SU-DHL-6 (cell line): ENCODE measurements around the gene ERG.

Experiments used
- H2AFZ ChIP-seq: fragments of 200-600 bp; sonication (generic); 2 replicates; pipeline ENCODE4 v1.6.1; 2014; ENCODE audit warnings: low read depth, mild to moderate bottlenecking, moderate library complexity, mixed read lengths, antibody characterized with exemption, low read length; ENCODE audit not compliant: severe bottlenecking
- H3F3A ChIP-seq: fragments of 200-600 bp; shearing (Covaris generic); 2 replicates; pipeline ENCODE4 v1.6.0; 2016; ENCODE audit warnings: antibody characterized with exemption, mild to moderate bottlenecking; ENCODE audit not compliant: insufficient read depth
- H3K27ac ChIP-seq: fragments of 200-600 bp; sonication (generic); 2 replicates; pipeline ENCODE4 v1.5.1; 2016; ENCODE audit warnings: low read depth, mild to moderate bottlenecking, low read length, moderate library complexity, mixed read lengths
- H3K27me3 ChIP-seq: fragments of 200-600 bp; sonication (generic), shearing (Covaris generic); 2 replicates; pipeline ENCODE4 v1.6.0; 2014; ENCODE audit warnings: mild to moderate bottlenecking, low read length
- H3K36me3 ChIP-seq: fragments of 200-600 bp; sonication (generic); 2 replicates; pipeline ENCODE4 v1.6.1; 2014; ENCODE audit warnings: mild to moderate bottlenecking, low read length, mixed read lengths
- H3K4me2 ChIP-seq: fragments of 300-600, 200-600 bp; shearing (Covaris generic), sonication (generic); 2 replicates; pipeline ENCODE4 v1.6.0; 2014; ENCODE audit warnings: low read length, low read depth, mild to moderate bottlenecking; ENCODE audit not compliant: poor library complexity, severe bottlenecking
- H3K4me3 ChIP-seq: fragments of 200-600 bp; sonication (generic); 2 replicates; pipeline ENCODE4 v1.5.1; 2014; ENCODE audit warnings: antibody characterized with exemption, low read length, mild to moderate bottlenecking, mixed read lengths; ENCODE audit not compliant: insufficient read depth, poor library complexity, severe bottlenecking
- H3K79me2 ChIP-seq: fragments of 200-600 bp; sonication (generic); 2 replicates; pipeline ENCODE4 v1.6.1; 2014; ENCODE audit warnings: mild to moderate bottlenecking, low read length, moderate library complexity; ENCODE audit not compliant: insufficient read depth
- H3K9ac ChIP-seq: fragments of 200-600 bp; sonication (generic); 2 replicates; pipeline ENCODE4 v1.7.0; 2014; ENCODE audit warnings: mild to moderate bottlenecking, low read length
- H3K9me2 ChIP-seq: fragments of 200-600 bp; sonication (generic); replicated peaks from 2 replicates; pipeline ENCODE4 v1.6.1; 2014; ENCODE audit warnings: low read length; ENCODE audit not compliant: insufficient read depth
- H3K9me3 ChIP-seq: fragments of 200-600 bp; sonication (generic); 2 replicates; pipeline ENCODE4 v1.6.1; 2014; ENCODE audit warnings: low read length, mixed read lengths; ENCODE audit not compliant: insufficient read depth
- H4K20me1 ChIP-seq: fragments of 200-600 bp; sonication (generic); 2 replicates; pipeline ENCODE4 v1.6.1; 2014; ENCODE audit warnings: low read depth, mild to moderate bottlenecking, antibody characterized with exemption, low read length, moderate library complexity, mixed read lengths
- EZH2phosphoT487 ChIP-seq: fragments of 200-600 bp; sonication (generic), shearing (Covaris generic); conservative IDR thresholded peaks from 2 replicates; pipeline ENCODE4 v1.6.1; 2018; ENCODE audit warnings: mild to moderate bottlenecking, antibody characterized with exemption, low read length, moderate library complexity, mixed read lengths
- TF ChIP-seq, protein P1 (sequence below): fragments of 200-600 bp; sonication (generic); IDR thresholded peaks from one replicate; pipeline ENCODE4 v1.5.1; 2017; ENCODE audit warnings: antibody characterized with exemption, mild to moderate bottlenecking, low read length, moderate library complexity; ENCODE audit not compliant: insufficient read depth, poor library complexity, severe bottlenecking

ERG gene

DNA sequence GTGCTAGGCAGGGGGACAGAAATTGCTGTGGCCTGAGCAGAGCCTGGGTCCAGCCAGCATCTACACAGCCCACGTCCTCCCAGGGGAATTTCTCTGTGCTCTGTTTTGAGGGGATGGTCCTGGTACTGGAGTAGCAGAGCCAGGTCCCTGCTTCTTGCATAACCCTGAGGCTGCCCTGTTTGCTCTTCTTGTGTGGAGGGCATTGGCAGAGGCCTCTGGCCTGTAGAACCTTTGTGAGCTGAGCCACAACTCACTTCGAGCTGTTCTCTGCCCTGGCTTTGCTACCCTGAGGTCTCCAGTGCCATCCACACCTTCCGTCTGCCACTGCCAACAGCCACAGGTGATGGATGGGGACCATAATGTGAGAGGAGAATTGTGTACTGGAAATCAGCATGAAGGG, 139.6 kb downstream of the ERG start:
- Histone ChIP-seq H3K36me3 (no peaks in the 10 kb centered on the region), H3F3A (no peaks in the 10 kb centered on the region), H3K4me3 (no peak overlapping the region), H3K27ac (no peak overlapping the region), H3K4me2 (no peak overlapping the region), H3K79me2 (no peaks in the 10 kb centered on the region), H3K9me2 (0 out of 2 replicates have a peak, but pooled peaks cover 5% of the 10 kb centered on the region), H4K20me1 (no peaks in the 10 kb centered on the region), H2AFZ (no peak overlapping the region), H3K27me3 (no peaks in the 10 kb centered on the region), H3K9ac (no peak overlapping the region), H3K9me3 (no peaks in the 10 kb centered on the region)
- TF ChIP-seq, protein P1, sequence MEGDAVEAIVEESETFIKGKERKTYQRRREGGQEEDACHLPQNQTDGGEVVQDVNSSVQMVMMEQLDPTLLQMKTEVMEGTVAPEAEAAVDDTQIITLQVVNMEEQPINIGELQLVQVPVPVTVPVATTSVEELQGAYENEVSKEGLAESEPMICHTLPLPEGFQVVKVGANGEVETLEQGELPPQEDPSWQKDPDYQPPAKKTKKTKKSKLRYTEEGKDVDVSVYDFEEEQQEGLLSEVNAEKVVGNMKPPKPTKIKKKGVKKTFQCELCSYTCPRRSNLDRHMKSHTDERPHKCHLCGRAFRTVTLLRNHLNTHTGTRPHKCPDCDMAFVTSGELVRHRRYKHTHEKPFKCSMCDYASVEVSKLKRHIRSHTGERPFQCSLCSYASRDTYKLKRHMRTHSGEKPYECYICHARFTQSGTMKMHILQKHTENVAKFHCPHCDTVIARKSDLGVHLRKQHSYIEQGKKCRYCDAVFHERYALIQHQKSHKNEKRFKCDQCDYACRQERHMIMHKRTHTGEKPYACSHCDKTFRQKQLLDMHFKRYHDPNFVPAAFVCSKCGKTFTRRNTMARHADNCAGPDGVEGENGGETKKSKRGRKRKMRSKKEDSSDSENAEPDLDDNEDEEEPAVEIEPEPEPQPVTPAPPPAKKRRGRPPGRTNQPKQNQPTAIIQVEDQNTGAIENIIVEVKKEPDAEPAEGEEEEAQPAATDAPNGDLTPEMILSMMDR: no peak
- no peak for TF ChIP-seq EZH2phosphoT487

DNA sequence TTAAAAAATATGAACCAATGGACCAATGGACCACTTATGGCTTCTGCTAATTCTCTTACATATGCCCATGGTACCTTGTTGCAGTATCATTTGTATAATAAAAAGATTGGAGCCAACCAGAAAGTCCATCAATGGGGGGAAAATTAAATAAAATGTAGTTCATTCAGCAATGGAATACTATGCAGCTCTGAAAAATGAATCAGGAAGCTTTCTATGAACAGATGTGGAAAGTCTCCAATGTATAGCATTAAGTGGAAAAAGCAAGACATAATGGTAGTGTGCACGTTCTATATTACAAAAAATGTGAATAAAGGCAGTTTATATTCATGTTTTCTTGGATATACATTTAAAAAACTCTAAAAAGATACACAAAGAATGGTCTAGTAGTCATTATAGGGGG, 140.2 kb downstream of the ERG start:
- H3F3A ChIP-seq: no peaks in the 10 kb centered on the region
- no peaks in the 10 kb centered on the region for H4K20me1 ChIP-seq
- no peaks in the 10 kb centered on the region for H3K27me3 ChIP-seq
- H3K36me3 ChIP-seq: no peaks in the 10 kb centered on the region
- H3K9me3 ChIP-seq: no peaks in the 10 kb centered on the region
- no peak overlapping the region for H3K4me3 ChIP-seq
- no peak overlapping the region for H3K9ac ChIP-seq
- H3K79me2 ChIP-seq: no peaks in the 10 kb centered on the region
- no peak overlapping the region for H2AFZ ChIP-seq
- no peak overlapping the region for H3K4me2 ChIP-seq
- H3K27ac ChIP-seq: no peak overlapping the region
- TF ChIP-seq EZH2phosphoT487: no peak
- TF ChIP-seq, protein P1: no peak
- H3K9me2 ChIP-seq: no peaks in the 10 kb centered on the region

DNA sequence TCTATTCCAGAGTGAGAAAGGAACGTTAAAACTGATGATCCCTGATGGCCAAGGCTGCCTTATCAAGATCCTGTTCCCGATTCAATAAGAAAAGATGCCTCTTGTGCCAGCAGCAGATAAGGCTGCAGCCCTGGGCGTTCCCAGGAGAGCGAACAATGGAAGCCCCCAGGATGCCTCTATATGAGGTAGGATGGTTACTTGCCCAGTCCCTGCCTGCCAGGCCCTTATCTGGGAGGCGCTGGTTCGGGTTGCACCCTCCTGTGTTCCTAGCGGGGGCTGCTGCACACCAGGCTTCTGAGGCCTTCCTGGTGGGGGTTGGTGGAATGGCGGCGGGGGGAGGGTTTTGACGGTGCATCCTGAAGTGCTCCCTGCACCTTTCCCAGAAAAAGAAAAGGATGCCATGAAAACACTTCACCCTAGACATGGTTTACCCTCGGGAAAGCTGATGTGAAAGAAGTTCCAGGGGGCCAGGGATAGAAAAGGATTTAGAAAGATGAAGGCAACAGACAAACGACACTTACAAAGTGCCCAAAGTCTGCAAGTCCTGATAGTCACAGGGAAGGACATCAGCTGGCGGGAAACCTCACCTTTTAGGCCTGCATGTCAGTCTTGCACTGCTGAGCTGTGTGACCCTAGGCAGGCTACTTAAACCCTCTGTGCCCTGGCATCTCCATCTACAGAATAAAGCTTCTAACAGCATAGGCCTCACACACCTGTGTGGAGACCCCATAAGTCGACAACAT, 141.2 kb downstream of the ERG start:
- no peak overlapping the region for H3K27ac ChIP-seq
- no peak overlapping the region for H3K9ac ChIP-seq
- H2AFZ ChIP-seq: no peak overlapping the region
- H3K4me3 ChIP-seq: no peak overlapping the region
- no peaks in the 10 kb centered on the region for H3K27me3 ChIP-seq
- no peaks in the 10 kb centered on the region for H4K20me1 ChIP-seq
- H3K9me3 ChIP-seq: no peaks in the 10 kb centered on the region
- H3K79me2 ChIP-seq: no peaks in the 10 kb centered on the region
- H3K9me2 ChIP-seq: no peaks in the 10 kb centered on the region
- no peak overlapping the region for H3K4me2 ChIP-seq
- no peaks in the 10 kb centered on the region for H3F3A ChIP-seq
- H3K36me3 ChIP-seq: no peaks in the 10 kb centered on the region
- TF ChIP-seq, protein P1: no peak
- TF ChIP-seq EZH2phosphoT487: no peak
